Erythroblast (primary cell): Measurements from ENCODE around the gene EML1.

Experiments
- GATA1 ChIP-seq: IDR thresholded peaks from 2 replicates; pipeline ENCODE4 v1.6.1; 2011; ENCODE audit warnings: low read depth, mild to moderate bottlenecking, control low read depth, low read length, moderate library complexity
- POLR2A ChIP-seq: IDR thresholded peaks from 2 replicates; pipeline ENCODE4 v1.6.1; 2011; ENCODE audit warnings: mild to moderate bottlenecking, low read length

- TF ChIP-seq POLR2A, result no peak
- TF ChIP-seq GATA1, result no peak
Measured at GRCh38 chr14:99805757-99806439, 12.7 kb downstream of the EML1 start.
